Ascending aorta (tissue), 2 donors: Measurements from ENCODE around the gene LDLRAD4. TPM values are rescaled to one million over a fixed set of nuclear protein-coding genes. Genes with fewer than 3 reads are reported as not detected.
A peak's percentile ranks its signal among the peaks of the same experiment; 100 is the strongest.

Experiments used
- DNase-seq, 2 donors: peaks; one replicate each; pipeline ENCODE4 v3.0.0-alpha.2; 2019; ENCODE audit warnings: low spot score in 2 of 2
- H3K27ac ChIP-seq, 2 donors: fragments of 200-600 bp; sonication (generic); one replicate each; pipeline ENCODE4 v1.5.1; 2016 to 2017; ENCODE audit warnings: mild to moderate bottlenecking in 1 of 2
- H3K27me3 ChIP-seq: fragments of 200-600 bp; sonication (generic); one replicate; pipeline ENCODE4 v1.5.1; 2017
- H3K36me3 ChIP-seq, 2 donors: fragments of 200-600 bp; sonication (generic); one replicate each; pipeline ENCODE4 v1.5.1; 2016
- H3K4me1 ChIP-seq, 2 donors: fragments of 200-600 bp; sonication (generic); one replicate each; pipeline ENCODE4 v1.5.1; 2016 to 2017; ENCODE audit warnings: mild to moderate bottlenecking in 1 of 2
- H3K4me3 ChIP-seq, 2 donors: fragments of 200-600 bp; sonication (generic); one replicate each; pipeline ENCODE4 v1.5.1; 2016 to 2017; ENCODE audit warnings: mild to moderate bottlenecking in 1 of 2
- H3K9me3 ChIP-seq, 2 donors: fragments of 200-600 bp; sonication (generic); one replicate each; pipeline ENCODE4 v1.5.1; 2016
- CTCF ChIP-seq, 3 experiments: fragments of 200-600 bp in 2 of 3; fragments of 450-650 bp in 1 of 3; sonication (generic) in 2 of 3; IDR thresholded peaks; one replicate each; pipeline ENCODE4 v1.5.1; 2016 to 2019; ENCODE audit warnings: antibody characterized with exemption in 3 of 3, mild to moderate bottlenecking in 1 of 3, moderate library complexity in 1 of 3
- intact Hi-C: fragments of 100-400 bp; cut with DNase I; formaldehyde crosslinking; loops from one replicate; pipeline ENCODE4 v1.15.1; 2023
- total RNA-seq: library from RNA; depleted of rRNA; stranded (reverse); fragments of >200 nt; gene quantifications from one replicate; pipeline ENCODE4 v1.1.0, GENCODE V29; 2016

Gene LDLRAD4
- total RNA-seq: 21.0 TPM

GRCh38 chr18:13218368-13218991, at the start of gene LDLRAD4:
Gene LDLRAD4, plus strand, starts transcription at chr18:13218760.
- Histone ChIP-seq H3K4me1 (peaks cover 13 to 32% of the 10 kb centered on the region in 2 donors), H3K9me3 (no peaks in the 10 kb centered on the region), H3K27ac (peak within 1 kb of the TSS; percentile 89 to 92), H3K4me3 (peak within 1 kb of the TSS; percentile 68 to 91), H3K36me3 (no peaks in the 10 kb centered on the region), H3K27me3 (no peaks in the 10 kb centered on the region)
- no peak for TF ChIP-seq CTCF (IDR thresholded peaks at IDR 0.05)
- DNase-seq: peak in 1 of 2 donors; percentile 79
- intact Hi-C loops: loop anchor here (1.0 to 5.0 kb wide), 4 partner anchors 102 to 584 kb away; no protein-coding TSS in a partner anchor

GRCh38 chr18:13173578-13174145, 44.9 kb upstream of the LDLRAD4 start:
- H3K27ac ChIP-seq: no peak overlapping the region
- no peaks in the 10 kb centered on the region for H3K9me3 ChIP-seq
- TF ChIP-seq CTCF (IDR thresholded peaks at IDR 0.05): no peak
- H3K4me1 ChIP-seq: no peaks in the 10 kb centered on the region
- no peaks in the 10 kb centered on the region for H3K27me3 ChIP-seq
- DNase-seq: no peak
- H3K4me3 ChIP-seq: no peak overlapping the region
- H3K36me3 ChIP-seq: no peaks in the 10 kb centered on the region
- intact Hi-C loops: no loop called here

GRCh38 chr18:13175266-13175665, 43.3 kb upstream of the LDLRAD4 start:
- no peak for DNase-seq
- TF ChIP-seq CTCF (IDR thresholded peaks at IDR 0.05): no peak
- H3K27ac ChIP-seq: no peak overlapping the region
- intact Hi-C loops: no loop called here
- no peaks in the 10 kb centered on the region for H3K4me1 ChIP-seq
- H3K27me3 ChIP-seq: no peaks in the 10 kb centered on the region
- no peaks in the 10 kb centered on the region for H3K36me3 ChIP-seq
- H3K9me3 ChIP-seq: no peaks in the 10 kb centered on the region
- no peak overlapping the region for H3K4me3 ChIP-seq

GRCh38 chr18:13175754-13176210, 42.8 kb upstream of the LDLRAD4 start:
- DNase-seq: no peak
- Histone ChIP-seq H3K4me3 (no peak overlapping the region), H3K27ac (no peak overlapping the region), H3K27me3 (no peaks in the 10 kb centered on the region), H3K4me1 (no peaks in the 10 kb centered on the region), H3K9me3 (no peaks in the 10 kb centered on the region), H3K36me3 (no peaks in the 10 kb centered on the region)
- no peak for TF ChIP-seq CTCF (IDR thresholded peaks at IDR 0.05)
- intact Hi-C loops: no loop called here

GRCh38 chr18:13176847-13177246, 41.7 kb upstream of the LDLRAD4 start:
- intact Hi-C loops: no loop called here
- TF ChIP-seq CTCF (IDR thresholded peaks at IDR 0.05): no peak
- no peaks in the 10 kb centered on the region for H3K9me3 ChIP-seq
- H3K27ac ChIP-seq: no peak overlapping the region
- H3K4me3 ChIP-seq: no peak overlapping the region
- no peaks in the 10 kb centered on the region for H3K4me1 ChIP-seq
- no peak for DNase-seq
- no peaks in the 10 kb centered on the region for H3K36me3 ChIP-seq
- H3K27me3 ChIP-seq: no peaks in the 10 kb centered on the region
